K562 (cell line): ENCODE results near the gene PGAP3. TPM values are rescaled to one million over a fixed set of nuclear protein-coding genes. Genes with fewer than 3 reads are reported as not detected.
A peak's percentile ranks its signal among the peaks of the same experiment; 100 is the strongest.

Experiments
- ADNP ChIP-seq: fragments of 200-800 bp; sonication (Bioruptor generic); IDR thresholded peaks from 2 replicates; pipeline ENCODE4 v1.6.1; 2016; ENCODE audit warnings: missing genetic modification characterization, missing compliant biosample characterization
- AFF1 ChIP-seq, 2 experiments: fragments of 450-650 bp; IDR thresholded peaks; 2 replicates each; pipeline ENCODE4 v1.6.1; 2018; ENCODE audit warnings: mild to moderate bottlenecking in 2 of 2, low read depth in 1 of 2; ENCODE audit not compliant: partially characterized antibody in 2 of 2
- CREB3 ChIP-seq: fragments of 450-650 bp; conservative IDR thresholded peaks from 2 replicates; pipeline ENCODE4 v1.6.1; 2016; ENCODE audit warnings: missing genetic modification characterization, low read depth, mild to moderate bottlenecking, missing compliant biosample characterization, moderate library complexity
- CXXC5 ChIP-seq: fragments of 250-450 bp; sonication (Bioruptor Pico); IDR thresholded peaks from 2 replicates; pipeline ENCODE4 v1.8.0; 2022; ENCODE audit warnings: inconsistent platforms, mild to moderate bottlenecking, moderate library complexity
- GTF2E2 ChIP-seq: fragments of 200-800 bp; sonication (Bioruptor generic); IDR thresholded peaks from 2 replicates; pipeline ENCODE4 v1.6.1; 2016; ENCODE audit warnings: missing genetic modification characterization, missing compliant biosample characterization
- MEIS2 ChIP-seq: fragments of 450-650 bp; IDR thresholded peaks from 2 replicates; pipeline ENCODE4 v1.6.1; 2014; ENCODE audit warnings: mild to moderate bottlenecking; ENCODE audit not compliant: partially characterized antibody
- PHF20 ChIP-seq: fragments of 450-650 bp; IDR thresholded peaks from 2 replicates; pipeline ENCODE4 v1.6.1; 2018; ENCODE audit not compliant: partially characterized antibody
- REST ChIP-seq, 2 experiments: fragments of 450-650 bp; formaldehyde crosslinking in 1 of 2; IDR thresholded peaks; 2 replicates each; pipeline versions ENCODE4 v1.4.0 to v1.6.1; 2014 to 2020; ENCODE audit warnings: mild to moderate bottlenecking in 2 of 2, borderline replicate concordance in 1 of 2, low read depth in 1 of 2
- SIN3B ChIP-seq: fragments of 450-650 bp; IDR thresholded peaks from 2 replicates; pipeline ENCODE4 v1.6.1; 2017; ENCODE audit warnings: low read depth, mild to moderate bottlenecking, moderate library complexity
- SMAD3 ChIP-seq: fragments of 450-650 bp; formaldehyde crosslinking; conservative IDR thresholded peaks from 2 replicates; pipeline ENCODE4 v1.4.0; 2020; ENCODE audit warnings: mild to moderate bottlenecking
- TRIM28 ChIP-seq: fragments of 450-650 bp; IDR thresholded peaks from 2 replicates; pipeline ENCODE4 v1.6.1; 2017
- XRCC4 ChIP-seq: IDR thresholded peaks from one replicate; pipeline ENCODE4 v1.6.1; 2011; ENCODE audit not compliant: insufficient read depth, insufficient read length; ENCODE audit errors: extremely low read depth
- ZNF584 ChIP-seq: fragments of 200-800 bp; sonication (Bioruptor generic); IDR thresholded peaks from 2 replicates; pipeline ENCODE4 v1.6.1; 2016; ENCODE audit warnings: low read depth, mild to moderate bottlenecking, missing genetic modification characterization, missing compliant biosample characterization
- polyA plus RNA-seq, 8 experiments: library from polyadenylated mRNA; depleted of rRNA in 4 of 8; stranded (reverse) in 5 of 8; unstranded in 3 of 8; fragments of >200 nt; fragmentation: Nextera tagmentation in 2 of 8; fragmentation: Illumina TruSeq in 1 of 8; extraction: Ambion mirVana in 2 of 8; extraction: Trizol in 1 of 8; gene quantifications; 2 replicates each; pipeline versions ENCODE4 v1.2.1 to v1.2.3, GENCODE V29; 2011 to 2014; ENCODE audit warnings: inconsistent platforms in 1 of 8, missing spikeins in 1 of 8
- total RNA-seq, 7 experiments: library from RNA; depleted of rRNA in 6 of 7; stranded (reverse); fragments of >200 nt in 6 of 7; fragmentation: Illumina TruSeq in 2 of 7; extraction: Trizol in 2 of 7; gene quantifications; 2 replicates each; pipeline versions ENCODE4 v1.2.1 to v1.2.3, GENCODE V29; 2011 to 2021; ENCODE audit warnings: low replicate concordance in 1 of 7

The PGAP3 gene
- total and polyA plus RNA-seq, 9 of the 15 experiments (the other 6 are each of a cell fraction or from before 2014, with no cell fraction given) = 0.38 to 9.4 (median 4.5) TPM

DNA sequence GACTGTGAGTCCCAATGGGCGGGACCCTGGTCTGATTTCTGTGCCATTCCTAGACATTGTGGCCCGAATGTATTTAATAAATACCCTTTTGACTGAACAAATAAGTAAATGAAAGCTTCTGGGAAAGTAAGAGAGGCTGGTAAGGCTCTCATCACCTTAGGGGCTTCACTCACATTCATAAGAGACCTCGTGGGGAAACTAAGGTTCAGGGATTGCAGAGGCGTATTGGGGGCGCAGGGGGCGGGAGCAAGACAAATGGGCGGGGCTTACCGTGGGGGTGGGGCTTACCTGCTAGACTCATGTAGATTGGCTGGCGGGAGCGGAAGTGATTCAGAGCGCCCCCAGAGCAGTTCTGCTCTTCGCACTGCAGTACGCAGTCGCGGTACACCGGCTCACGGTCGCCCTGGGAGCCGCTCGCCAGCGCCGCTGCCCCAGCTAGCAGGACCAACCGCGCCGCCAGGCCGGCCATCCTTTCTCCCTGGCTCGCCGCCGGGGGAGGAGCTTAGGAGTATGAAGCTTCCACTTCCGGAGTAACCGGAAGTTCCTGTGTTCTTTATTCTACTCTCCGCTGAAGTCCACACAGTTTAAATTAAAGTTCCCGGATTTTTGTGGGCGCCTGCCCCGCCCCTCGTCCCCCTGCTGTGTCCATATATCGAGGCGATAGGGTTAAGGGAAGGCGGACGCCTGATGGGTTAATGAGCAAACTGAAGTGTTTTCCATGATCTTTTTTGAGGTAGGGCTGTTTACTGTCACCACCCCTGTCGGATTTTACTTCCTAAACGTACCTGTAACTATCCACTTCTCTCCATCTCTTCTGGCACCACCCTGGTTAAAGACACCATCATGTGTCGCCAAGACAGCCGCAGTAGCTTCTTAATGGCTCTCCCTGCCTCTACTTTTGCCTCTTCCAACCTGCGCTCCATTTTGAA lies at the start of gene PGAP3 (continued):
- no peak for TF ChIP-seq REST (IDR thresholded peaks at IDR 0.05; ENCODE audit: borderline replicate concordance)
- 0 out of 2 replicates have a peak, but pooled peaks have one; percentile 26 for TF ChIP-seq REST (CRISPR knock-in tag; IDR thresholded peaks at IDR 0.05; ENCODE audit: low read depth)
- TF ChIP-seq CREB3 = no peak
- no peak for TF ChIP-seq ADNP (tag)
- peak; percentile 62 for TF ChIP-seq CXXC5 (CRISPR knock-in tag)
- TF ChIP-seq XRCC4 = no peak
- TF ChIP-seq TRIM28 = no peak
- peak in 1 of 2 experiments; percentile 17 for TF ChIP-seq AFF1 (IDR thresholded peaks at IDR 0.05; ENCODE audit: low read depth in 1 of 2, partially characterized antibody in 2 of 2)
- TF ChIP-seq SMAD3 (CRISPR knock-in tag) = no peak
- TF ChIP-seq GTF2E2 (tag) = no peak
- peak; percentile 93 for TF ChIP-seq PHF20
- TF ChIP-seq MEIS2 = no peak
- TF ChIP-seq SIN3B = peak; percentile 73
- no peak for TF ChIP-seq ZNF584 (CRISPR knock-in tag)
